GM08714 (cell line): Measurements from ENCODE around the gene LOC101059915.
"Not testable (repeated sequence)": the region's sequence is repeated elsewhere in the genome, so short reads cannot be mapped to it uniquely, and the experiment has no call there.

ENCODE experiments used
- H3K4me3 ChIP-seq: fragments of 200-500 bp; sonication (Bioruptor generic); 2 replicates; pipeline ENCODE4 v1.5.1; 2014; ENCODE audit warnings: mild to moderate bottlenecking, low read length, inconsistent platforms
- ZNF274 ChIP-seq: IDR thresholded peaks from 2 replicates; pipeline ENCODE4 v1.6.1; 2012; ENCODE audit warnings: mild to moderate bottlenecking, low read depth, low read length

LOC101059915 gene

DNA sequence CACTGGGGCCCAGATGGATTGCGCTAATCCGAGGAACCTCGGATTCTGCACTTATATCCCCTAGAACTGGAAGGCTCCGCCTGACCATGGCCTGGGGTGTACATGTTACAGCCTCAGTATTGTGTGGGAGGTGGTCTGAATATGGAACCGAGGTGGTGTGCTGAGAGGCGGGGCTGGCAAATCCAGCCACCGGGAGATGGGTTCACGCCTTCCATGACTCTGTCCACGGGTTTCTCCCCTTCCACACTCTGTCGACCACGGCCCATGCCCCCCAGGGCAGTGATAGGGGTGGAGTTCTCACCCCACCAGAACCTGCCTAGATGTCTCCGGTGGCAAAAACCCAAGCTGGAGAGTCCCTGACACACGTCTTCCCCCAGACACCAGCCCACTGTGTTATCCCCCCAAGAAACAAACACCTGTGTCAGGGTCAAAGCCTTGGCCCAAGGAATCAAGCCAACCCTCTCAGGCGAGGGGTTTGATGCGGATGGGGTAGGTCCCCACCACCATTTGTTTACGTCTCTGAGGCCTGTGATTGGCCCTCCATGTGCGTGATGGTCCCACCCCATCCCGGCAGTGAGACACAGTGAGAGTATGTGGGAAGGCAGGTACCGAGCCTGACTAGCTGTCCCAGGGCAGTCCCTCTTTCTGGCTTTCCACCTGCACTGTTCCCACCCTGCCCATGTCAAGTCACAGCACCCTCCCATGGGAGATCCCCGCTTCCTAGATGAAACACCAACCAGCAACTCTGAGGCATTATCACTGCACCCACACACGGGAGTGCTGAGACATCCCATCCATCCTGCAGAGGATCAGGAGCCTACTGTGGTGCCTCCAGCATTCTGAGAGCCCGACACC lies 6.6 kb upstream of the LOC101059915 start:
- TF ChIP-seq ZNF274 = no peak
- H3K4me3 ChIP-seq = no peak overlapping the region

DNA sequence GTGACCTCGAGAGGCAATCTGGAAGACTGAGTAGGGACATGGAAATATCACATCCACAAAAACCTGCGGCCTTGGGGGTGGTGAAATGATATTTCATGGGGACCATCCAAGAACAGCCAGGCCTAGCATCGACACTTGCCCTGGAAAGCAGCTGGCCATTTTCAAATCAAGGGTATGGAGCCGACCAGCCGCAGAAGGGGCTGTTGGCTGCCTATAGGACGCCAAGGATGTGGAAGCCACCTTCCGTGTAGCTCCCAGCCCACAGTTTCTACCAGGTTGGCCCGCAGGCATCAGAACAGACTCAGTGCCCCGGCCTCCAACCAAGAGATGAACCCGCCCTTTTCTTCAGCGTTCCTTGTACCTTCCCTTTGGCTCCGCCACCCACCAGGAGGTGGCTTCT lies 5.4 kb upstream of the LOC101059915 start:
- no peak overlapping the region for H3K4me3 ChIP-seq
- TF ChIP-seq ZNF274 = no peak

DNA sequence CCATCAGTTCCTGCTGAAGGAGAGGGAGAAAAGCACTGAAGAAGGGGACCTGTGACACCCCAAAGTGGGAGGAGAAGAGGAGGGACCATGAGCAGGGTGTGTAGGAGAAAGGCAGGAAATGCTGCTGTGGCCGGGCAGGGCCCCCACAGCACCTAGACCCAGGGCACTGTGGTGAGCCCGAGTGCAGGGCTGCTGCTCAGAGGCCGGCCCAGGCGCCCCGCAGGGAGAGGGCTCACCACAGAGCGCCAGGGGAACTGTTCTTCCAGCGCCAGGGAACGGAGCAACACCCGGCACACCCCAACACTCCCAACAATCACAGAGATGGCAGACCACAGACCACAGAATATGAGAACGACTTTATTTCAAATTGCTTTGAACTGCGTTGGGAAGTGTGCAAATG lies 4.7 kb upstream of the LOC101059915 start:
- H3K4me3 ChIP-seq = not testable (repeated sequence)

- H3K4me3 ChIP-seq = not testable (repeated sequence)
Observed at GRCh38 chrX:71663238-71663637, 4.1 kb upstream of the LOC101059915 start.

DNA sequence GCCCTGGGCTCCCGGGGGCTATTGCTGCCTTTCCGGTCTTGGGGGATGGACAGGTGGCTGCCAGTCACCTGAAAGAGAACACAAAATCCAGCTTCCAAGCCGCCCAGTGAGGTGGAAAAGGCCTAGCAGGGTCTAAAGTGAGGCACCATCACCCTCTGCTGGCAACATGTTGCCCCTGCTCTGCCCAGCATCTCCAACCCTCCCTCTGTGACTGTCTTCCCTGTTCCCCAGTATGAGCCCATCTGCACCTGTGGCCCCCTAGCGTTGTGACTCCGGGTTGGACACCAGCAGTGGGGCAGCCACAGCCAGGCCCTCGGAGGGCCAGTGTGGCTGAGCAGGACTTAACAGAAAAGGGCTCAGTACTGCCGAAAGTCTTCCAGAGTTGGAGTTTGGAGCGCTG lies 3.1 kb upstream of the LOC101059915 start:
- not testable (repeated sequence) for H3K4me3 ChIP-seq

DNA sequence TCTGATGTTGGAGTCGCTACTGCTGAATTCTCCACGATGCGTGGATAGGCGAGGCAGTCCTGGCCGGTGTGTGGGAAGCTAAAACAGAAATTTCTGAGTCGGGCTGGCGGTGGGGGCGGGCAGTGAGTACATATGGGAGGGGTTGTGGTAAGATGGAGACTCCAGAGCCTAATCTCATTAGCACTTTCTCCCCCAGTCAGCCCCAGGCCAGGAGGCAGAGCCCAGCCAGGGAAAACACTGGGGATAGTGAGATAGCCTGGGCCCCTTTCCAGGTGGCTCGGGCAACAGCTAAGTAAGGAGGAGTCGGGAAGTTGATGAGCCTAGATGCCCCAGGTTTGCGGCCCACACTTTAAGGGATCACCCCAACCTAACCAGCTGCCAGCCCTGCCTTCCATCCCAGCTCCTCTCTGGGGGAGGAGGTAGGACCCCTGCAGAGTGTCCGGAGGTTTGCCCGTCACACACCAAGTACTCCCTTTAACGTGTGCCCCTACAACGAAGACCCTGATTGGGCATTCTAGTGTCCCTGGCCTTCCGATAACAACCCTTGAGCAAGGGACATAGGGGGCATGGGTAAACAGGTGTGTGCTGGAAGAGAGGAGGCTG lies 2.4 kb upstream of the LOC101059915 start:
- no peak overlapping the region for H3K4me3 ChIP-seq
- no peak for TF ChIP-seq ZNF274

DNA sequence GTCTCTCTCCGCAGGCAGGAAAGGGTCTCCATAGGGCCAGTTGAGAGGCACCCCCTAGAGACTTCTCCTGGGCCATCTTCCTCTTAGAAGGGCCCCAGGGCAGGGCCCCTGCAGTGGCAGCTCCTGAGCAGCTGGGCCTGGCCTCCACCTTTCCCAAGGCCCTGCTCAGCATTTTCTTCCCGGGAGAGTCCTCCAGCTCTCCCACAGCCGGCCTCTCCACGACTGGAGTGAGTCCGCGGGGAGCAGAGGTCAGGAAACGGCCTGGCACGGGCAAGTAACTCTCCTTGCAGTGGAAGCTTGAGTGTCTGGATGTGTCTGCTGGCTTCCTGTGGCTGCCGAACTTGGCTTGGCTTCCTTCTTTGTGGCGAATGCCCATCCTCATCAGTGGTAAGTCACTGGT lies 1.6 kb upstream of the LOC101059915 start:
- no peak for TF ChIP-seq ZNF274
- no peak overlapping the region for H3K4me3 ChIP-seq

DNA sequence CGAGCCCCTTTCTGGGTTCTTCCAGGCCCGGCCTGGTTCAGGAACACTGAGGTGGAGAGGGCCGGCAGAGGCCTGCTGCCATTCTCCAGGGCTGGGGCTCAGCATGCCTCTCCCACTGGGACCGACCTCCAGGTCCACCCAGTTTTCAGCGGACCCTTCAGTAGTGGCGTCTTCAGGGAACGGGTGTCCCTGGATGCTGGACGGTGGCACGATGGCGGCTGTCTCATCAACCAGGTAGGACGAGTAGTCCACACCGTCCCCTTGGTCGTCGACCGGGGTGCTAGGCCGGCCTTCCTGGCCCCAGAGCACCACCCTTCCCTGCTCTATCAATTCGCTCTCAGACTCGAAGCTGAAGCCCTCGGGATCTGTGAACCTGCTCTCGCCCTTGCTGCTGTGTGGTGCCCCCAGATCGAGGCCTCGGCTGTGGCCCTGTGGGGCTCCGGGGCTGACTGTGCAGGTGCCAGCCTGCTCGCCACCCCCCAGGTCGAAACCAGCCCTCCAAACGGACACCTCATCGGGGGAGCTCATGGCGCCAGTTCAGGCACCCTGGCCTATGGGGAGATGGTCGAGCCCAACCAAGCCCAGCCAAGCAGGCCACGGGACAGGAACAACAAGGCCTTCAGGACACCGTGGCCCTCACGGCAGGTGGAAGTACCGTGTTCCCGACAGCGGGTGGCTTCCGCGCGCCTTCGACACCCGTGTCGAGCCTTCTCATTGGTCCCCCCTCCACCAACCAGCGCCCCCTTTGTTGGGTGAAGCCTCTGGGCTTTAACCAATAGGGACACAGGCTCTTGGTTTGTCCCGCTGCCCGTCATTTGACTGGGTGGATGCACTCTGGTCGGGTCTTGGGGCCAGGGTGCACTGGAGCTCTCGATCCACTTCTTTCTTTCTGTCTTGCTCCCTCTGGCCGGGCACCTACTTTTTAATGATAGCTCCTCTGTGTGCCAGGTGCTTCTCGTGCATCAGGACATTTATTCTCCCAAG lies 814 bp upstream of the LOC101059915 start:
- no peak for TF ChIP-seq ZNF274

DNA sequence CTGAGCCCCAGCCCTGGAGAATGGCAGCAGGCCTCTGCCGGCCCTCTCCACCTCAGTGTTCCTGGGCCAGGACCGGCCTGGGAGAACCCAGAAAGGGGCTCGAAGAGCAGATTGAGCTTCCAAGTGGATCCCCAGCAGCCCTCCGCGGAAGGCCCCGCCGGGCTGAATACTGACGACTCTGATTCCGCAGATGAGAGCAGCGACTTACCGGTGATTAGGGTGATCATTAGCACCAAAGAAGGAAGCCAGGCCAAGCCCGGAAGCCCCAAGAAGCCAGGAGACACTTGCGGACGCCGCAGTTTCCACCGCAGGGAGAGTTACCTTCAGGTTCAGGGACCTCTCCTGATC lies 876 bp downstream of the LOC101059915 start:
- no peak for TF ChIP-seq ZNF274
- no peak overlapping the region for H3K4me3 ChIP-seq

More for the DNA sequence above, 814 bp upstream of the LOC101059915 start:
- H3K4me3 ChIP-seq = no peak overlapping the region

GRCh38 chrX:71669492-71669891 lies 2.1 kb downstream of the LOC101059915 start:
- no peak overlapping the region for H3K4me3 ChIP-seq

GRCh38 chrX:71669947-71670346 lies 2.6 kb downstream of the LOC101059915 start:
- not testable (repeated sequence) for H3K4me3 ChIP-seq

More at GRCh38 chrX:71669492-71669891, 2.1 kb downstream of the LOC101059915 start:
- TF ChIP-seq ZNF274 = no peak

DNA sequence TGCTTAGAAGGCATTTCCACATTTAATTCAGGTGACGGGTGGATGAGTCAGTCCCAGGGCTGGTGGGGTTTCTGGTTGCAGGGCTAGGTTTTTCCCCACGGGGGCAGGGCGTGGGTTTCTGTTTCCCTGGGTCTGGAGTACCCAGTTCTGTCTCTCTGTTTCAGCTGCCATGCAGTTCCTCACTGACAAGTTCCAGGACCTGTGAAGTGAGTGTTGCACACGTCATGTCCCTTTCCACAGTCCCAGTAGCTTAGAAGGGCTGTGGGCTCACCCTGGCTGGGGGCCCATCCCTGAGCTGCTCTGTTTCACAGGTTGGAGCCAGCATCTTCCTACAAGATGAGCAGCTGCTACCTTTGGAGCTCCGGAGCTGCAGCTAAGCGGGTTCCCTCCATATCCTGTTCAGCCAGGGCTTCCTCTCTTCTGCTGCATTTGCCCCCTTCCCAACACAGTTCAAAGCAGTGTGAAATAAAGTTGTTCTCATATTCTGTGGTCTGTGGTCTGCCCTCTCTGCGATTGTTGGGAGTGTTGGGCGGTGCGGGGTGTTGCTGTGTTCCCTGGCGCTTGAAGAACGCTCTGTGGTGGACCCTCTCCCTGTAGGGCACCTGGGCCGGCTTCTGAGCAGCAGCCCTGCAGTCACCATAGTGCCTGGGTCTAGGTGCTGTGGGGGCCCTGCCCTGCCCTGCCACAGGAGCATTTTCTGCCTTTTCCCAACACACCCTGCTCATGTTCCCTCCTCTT lies 3.9 kb downstream of the LOC101059915 start:
- no peak for TF ChIP-seq ZNF274
- H3K4me3 ChIP-seq = no peak overlapping the region

DNA sequence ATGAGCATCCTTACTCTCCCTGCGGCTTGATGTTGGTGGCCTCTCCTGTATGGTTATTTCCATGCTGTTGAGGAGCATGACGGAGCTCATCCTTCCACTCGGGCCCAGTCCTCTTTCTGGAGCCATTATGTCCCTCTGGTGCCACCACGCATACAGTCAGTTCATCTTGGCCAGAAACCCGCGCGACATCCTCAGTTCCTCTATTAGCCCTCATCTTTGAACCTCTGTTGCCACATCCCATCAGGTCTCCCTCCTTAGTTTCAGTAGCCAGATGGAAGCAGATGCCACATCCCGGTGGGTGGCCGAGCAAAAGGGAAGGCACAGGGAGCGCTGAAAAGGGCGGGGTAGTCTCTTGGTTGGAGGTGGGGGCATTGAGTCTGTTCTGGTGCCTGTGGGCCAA lies 4.6 kb downstream of the LOC101059915 start:
- no peak for TF ChIP-seq ZNF274
- H3K4me3 ChIP-seq = no peak overlapping the region

DNA sequence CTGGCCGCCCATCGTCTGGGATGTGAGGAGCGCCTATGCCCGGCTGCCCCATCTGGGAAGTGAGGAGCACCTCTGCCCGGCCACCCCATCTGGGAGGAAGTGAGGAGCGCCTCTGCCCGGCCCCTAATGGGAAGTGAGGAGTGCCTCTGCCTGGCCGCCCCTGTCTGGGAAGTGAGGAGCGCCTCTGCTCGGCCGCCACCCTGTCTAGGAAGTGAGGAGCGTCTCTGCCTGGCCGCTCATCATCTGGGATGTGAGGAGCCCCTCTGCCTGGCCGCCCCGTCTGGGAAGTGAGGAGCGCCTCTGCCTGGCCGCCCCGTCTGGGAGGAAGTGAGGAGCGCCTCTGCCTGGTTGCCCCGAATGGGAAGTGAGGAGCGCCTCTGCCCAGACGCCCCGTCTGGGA lies 8.3 kb downstream of the LOC101059915 start:
- not testable (repeated sequence) for H3K4me3 ChIP-seq

GRCh38 chrX:71676068-71676795 lies 8.9 kb downstream of the LOC101059915 start:
- not testable (repeated sequence) for H3K4me3 ChIP-seq

DNA sequence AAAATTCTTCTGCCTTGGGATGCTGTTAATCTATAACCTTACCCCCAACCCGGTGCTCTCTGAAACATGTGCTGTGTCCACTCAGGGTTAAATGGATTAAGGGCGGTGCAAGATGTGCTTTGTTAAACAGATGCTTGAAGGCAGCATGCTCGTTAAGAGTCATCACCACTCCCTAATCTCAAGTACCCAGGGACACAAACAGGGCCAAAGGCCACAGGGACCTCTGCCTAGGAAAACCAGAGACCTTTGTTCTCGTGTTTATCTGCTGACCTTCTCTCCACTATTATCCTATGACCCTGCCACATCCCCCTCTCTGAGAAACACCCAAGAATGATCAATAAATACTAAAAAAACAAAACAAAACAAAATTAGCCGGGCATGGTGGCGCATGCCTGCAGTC lies 9.8 kb downstream of the LOC101059915 start:
- H3K4me3 ChIP-seq = not testable (repeated sequence)
